CD14-positive monocyte (primary cell): ENCODE measurements around the gene FRMPD1. TPM values are rescaled to one million over a fixed set of nuclear protein-coding genes. Genes with fewer than 3 reads are reported as not detected.
"Not testable (repeated sequence)": the region's sequence is repeated elsewhere in the genome, so short reads cannot be mapped to it uniquely, and the experiment has no call there.

Experiments
- DNase-seq, 3 donors: peaks; one replicate each; pipeline ENCODE4 v3.0.0-alpha.2; 2011 to 2022
- H2AFZ ChIP-seq: 2 replicates; pipeline ENCODE4 v1.6.0; 2012; ENCODE audit warnings: mild to moderate bottlenecking, low read depth, low read length, inconsistent platforms; ENCODE audit not compliant: insufficient read depth, poor library complexity, severe bottlenecking
- H3K27ac ChIP-seq, 2 donors: 1 replicate in 1 of 2; 2 replicates in 1 of 2; pipeline ENCODE4 v1.5.1; 2012 to 2013; ENCODE audit warnings: low read length in 2 of 2, control low read depth in 1 of 2, inconsistent platforms in 1 of 2, low read depth in 1 of 2, mild to moderate bottlenecking in 1 of 2
- H3K27me3 ChIP-seq, 2 donors: one replicate each; pipeline versions ENCODE4 v1.6.0 to v1.6.1; 2011 to 2013; ENCODE audit warnings: low read length in 2 of 2; ENCODE audit not compliant: control insufficient read depth in 2 of 2, insufficient read depth in 2 of 2
- H3K36me3 ChIP-seq, 2 donors: replicated peaks in 1 of 2; 1 replicate in 1 of 2; 2 replicates in 1 of 2; pipeline versions ENCODE4 v1.5.1 to v1.6.1; 2012 to 2013; ENCODE audit warnings: low read length in 2 of 2, control low read depth in 1 of 2, inconsistent platforms in 1 of 2, mild to moderate bottlenecking in 1 of 2; ENCODE audit not compliant: insufficient read depth in 2 of 2, control insufficient read depth in 1 of 2
- H3K4me1 ChIP-seq, 2 donors: 1 replicate in 1 of 2; 2 replicates in 1 of 2; pipeline versions ENCODE4 v1.5.1 to v1.6.1; 2012 to 2013; ENCODE audit warnings: low read length in 2 of 2, control low read depth in 1 of 2, inconsistent platforms in 1 of 2, mild to moderate bottlenecking in 1 of 2, moderate library complexity in 1 of 2; ENCODE audit not compliant: insufficient read depth in 2 of 2, control insufficient read depth in 1 of 2
- H3K4me2 ChIP-seq: replicated peaks from 2 replicates; pipeline ENCODE3; 2012; ENCODE audit warnings: low read length, moderate library complexity, mild to moderate bottlenecking; ENCODE audit not compliant: poor library complexity, severe bottlenecking; ENCODE audit errors: extremely low read depth
- H3K4me3 ChIP-seq, 3 experiments: fragments of 200-600 bp in 1 of 3; sonication (generic) in 1 of 3; replicated peaks in 1 of 3; 1 replicate in 2 of 3; 2 replicates in 1 of 3; pipeline ENCODE4 v1.5.1; 2011 to 2013; ENCODE audit warnings: low read length in 3 of 3, mild to moderate bottlenecking in 3 of 3, control low read depth in 2 of 3, low read depth in 2 of 3, inconsistent platforms in 1 of 3, moderate library complexity in 1 of 3
- H3K79me2 ChIP-seq: 2 replicates; pipeline ENCODE4 v1.6.0; 2012; ENCODE audit warnings: mild to moderate bottlenecking, control low read depth, inconsistent platforms, low read length, moderate library complexity; ENCODE audit not compliant: insufficient read depth
- H3K9ac ChIP-seq: 2 replicates; pipeline ENCODE4 v1.6.0; 2017; ENCODE audit warnings: low read length, mild to moderate bottlenecking; ENCODE audit not compliant: insufficient read depth, poor library complexity, severe bottlenecking
- H3K9me3 ChIP-seq, 2 donors: replicated peaks in 1 of 2; 1 replicate in 1 of 2; 2 replicates in 1 of 2; pipeline versions ENCODE4 v1.5.1 to v1.6.1; 2012 to 2013; ENCODE audit warnings: low read length in 2 of 2, control low read depth in 1 of 2; ENCODE audit not compliant: control insufficient read depth in 1 of 2, insufficient read depth in 1 of 2
- H4K20me1 ChIP-seq: 2 replicates; pipeline ENCODE4 v1.6.0; 2012; ENCODE audit warnings: mild to moderate bottlenecking, low read length, control low read depth, moderate library complexity; ENCODE audit not compliant: insufficient read depth
- H3K27ac Mint-ChIP-seq, 7 donors: one replicate each; pipeline ENCODE4 v1.8.0; 2020; ENCODE audit warnings: mild to moderate bottlenecking in 7 of 7, mixed read lengths in 7 of 7, moderate library complexity in 6 of 7, inconsistent platforms in 2 of 7
- H3K27me3 Mint-ChIP-seq, 3 donors: one replicate each; pipeline ENCODE4 v1.8.0; 2021 to 2022; ENCODE audit warnings: low read depth in 3 of 3, mild to moderate bottlenecking in 3 of 3, mixed read lengths in 3 of 3, moderate library complexity in 3 of 3, inconsistent platforms in 1 of 3
- H3K36me3 Mint-ChIP-seq, 2 donors: one replicate each; pipeline ENCODE4 v1.8.0; 2020; ENCODE audit warnings: mixed read lengths in 2 of 2, inconsistent platforms in 1 of 2, mild to moderate bottlenecking in 1 of 2
- H3K4me1 Mint-ChIP-seq: one replicate; pipeline ENCODE4 v1.8.0; 2020; ENCODE audit warnings: mild to moderate bottlenecking, mixed read lengths
- H3K4me3 Mint-ChIP-seq, 2 donors: one replicate each; pipeline ENCODE4 v1.8.0; 2020; ENCODE audit warnings: mild to moderate bottlenecking in 2 of 2, mixed read lengths in 2 of 2, moderate library complexity in 1 of 2
- H3K9me3 Mint-ChIP-seq, 7 donors: one replicate each; pipeline ENCODE4 v1.8.0; 2020 to 2022; ENCODE audit warnings: mixed read lengths in 7 of 7, mild to moderate bottlenecking in 6 of 7, moderate library complexity in 6 of 7, inconsistent platforms in 2 of 7
- CTCF ChIP-seq: fragments of 200-600 bp; IDR thresholded peaks from one replicate; pipeline ENCODE4 v1.8.0; 2022; ENCODE audit warnings: antibody characterized with exemption, mild to moderate bottlenecking
- WGBS: methylation state at CpG from one replicate; pipeline ENCODE4 v1.1.5; 2013; ENCODE audit warnings: missing lambda C conversion rate; ENCODE audit not compliant: insufficient coverage; 5-methylcytosine and 5-hydroxymethylcytosine counted together
- intact Hi-C, 2 donors: fragments of 100-400 bp; cut with micrococcal nuclease; formaldehyde crosslinking; loops; one replicate each; pipeline versions ENCODE4 v1.15.0 to v1.15.1; 2023
- polyA plus RNA-seq, 3 donors: library from polyadenylated mRNA; depleted of rRNA in 1 of 3; unstranded in 2 of 3; stranded (reverse) in 1 of 3; fragments of 300-500 nt in 2 of 3; fragments of >200 nt in 1 of 3; fragmentation: Illumina TruSeq in 2 of 3; gene quantifications; 1 replicate in 2 of 3; 2 replicates in 1 of 3; pipeline ENCODE4 v1.2.3, GENCODE V29; 2012 to 2021

The FRMPD1 gene
- polyA plus RNA-seq, 3 donors = 0.03 TPM; not detected in 2

DNA sequence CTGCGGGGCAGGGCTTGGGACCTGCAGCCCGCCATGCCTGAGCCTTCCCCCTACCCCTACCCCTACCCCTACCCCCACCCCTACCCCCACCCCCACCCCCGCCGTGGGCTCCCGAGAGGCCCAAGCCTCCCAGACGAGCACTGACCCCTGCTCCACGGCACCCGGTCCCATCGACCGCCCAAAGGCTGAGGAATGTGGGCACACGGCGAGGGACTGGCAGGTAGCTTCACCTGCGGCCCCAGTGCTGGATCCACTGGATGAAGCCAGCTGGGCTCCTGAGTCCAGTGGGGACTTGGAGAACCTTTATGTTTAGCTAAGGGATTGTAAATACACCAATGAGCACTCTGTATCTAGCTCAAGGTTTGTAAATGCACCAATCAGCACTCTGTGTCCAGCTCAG lies 101.4 kb downstream of the FRMPD1 start:
- not testable (repeated sequence) for H3K4me3 ChIP-seq, H3K9me3 ChIP-seq, H3K36me3 ChIP-seq, H4K20me1 ChIP-seq, H3K27me3 Mint-ChIP-seq, H3K9me3 Mint-ChIP-seq, DNase-seq, H3K27ac Mint-ChIP-seq, H3K27me3 ChIP-seq, H3K4me2 ChIP-seq, H2AFZ ChIP-seq, H3K36me3 Mint-ChIP-seq, H3K27ac ChIP-seq, H3K4me3 Mint-ChIP-seq, H3K9ac ChIP-seq
- H3K79me2 ChIP-seq = peaks cover 27% of the 10 kb centered on the region
- 97% methylated on average over 7 of the region's 13 CpGs for WGBS
- intact Hi-C loops = loop anchor here (5.0 to 10.0 kb wide), 2 partner anchors 35 to 643 kb away; partner anchors contain the start of genes ALDH1B1 (in 1 of the 2) and EXOSC3 (in 1 of the 2)
- peaks cover 13 to 15% of the 10 kb centered on the region in 2 donors for H3K4me1 ChIP-seq
- H3K4me1 Mint-ChIP-seq = peaks cover 19% of the 10 kb centered on the region

DNA sequence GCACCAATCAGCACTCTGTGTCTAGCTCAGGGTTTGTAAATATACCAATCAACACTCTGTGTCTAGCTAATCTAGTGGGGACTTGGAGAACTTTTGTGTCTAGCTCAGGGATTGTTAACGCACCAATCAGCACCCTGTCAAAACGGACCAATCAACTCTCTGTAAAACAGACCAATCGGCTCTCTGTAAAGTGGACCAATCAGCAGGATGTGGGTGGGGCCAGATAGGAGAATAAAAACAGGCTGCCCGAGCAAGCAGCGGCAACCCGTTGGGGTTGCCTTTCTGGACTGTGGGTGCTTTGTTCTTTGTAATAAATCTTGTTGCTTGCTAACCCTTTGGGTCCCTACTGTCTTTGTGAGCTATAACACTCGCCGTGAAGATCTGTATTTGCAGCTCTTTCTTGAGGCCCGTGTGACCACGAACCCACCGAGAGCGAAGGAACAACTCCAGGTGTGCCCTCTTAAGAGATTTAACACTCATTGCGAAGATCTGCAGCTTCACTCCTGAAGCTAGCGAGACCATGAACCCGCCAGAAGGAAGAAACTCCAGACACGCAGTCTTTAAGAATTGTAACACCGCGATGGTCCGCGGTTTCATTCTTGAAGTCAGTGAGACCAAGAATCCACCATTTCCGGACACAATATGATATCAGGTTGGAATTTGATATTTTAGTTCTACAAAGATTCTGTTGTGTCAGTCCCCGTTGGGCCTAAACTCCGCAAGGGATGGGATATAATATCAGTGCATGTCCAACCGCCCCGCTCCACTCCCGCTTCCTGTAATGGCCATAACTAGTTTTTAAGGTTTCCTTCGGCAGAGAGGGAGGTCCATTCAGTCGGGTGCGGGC lies 102.1 kb downstream of the FRMPD1 start:
- peaks cover 6% of the 10 kb centered on the region for H4K20me1 ChIP-seq
- peak overlapping the region; percentile 94 for H3K9ac ChIP-seq
- H3K27ac Mint-ChIP-seq = peak overlapping the region in 5 of 7 donors; percentile 78 to 98 (median 94)
- peaks cover 31% of the 10 kb centered on the region for H3K79me2 ChIP-seq
- peaks cover 0 to 8% (median 5%) of the 10 kb centered on the region in 7 donors for H3K9me3 Mint-ChIP-seq
- no peak for DNase-seq
- no peak for TF ChIP-seq CTCF
- H3K36me3 Mint-ChIP-seq = peaks cover 6% of the 10 kb centered on the region in 2 donors
- H3K27me3 ChIP-seq = no peaks in the 10 kb centered on the region
- peak overlapping the region in 1 of 2 donors; percentile 94 for H3K27ac ChIP-seq
- H3K4me3 ChIP-seq = peak overlapping the region; percentile 80 to 93 (median 82)
- H3K4me3 Mint-ChIP-seq = peak overlapping the region; percentile 98 to 99
- peaks cover 0 to 8% of the 10 kb centered on the region in 2 donors for H3K36me3 ChIP-seq
- H3K27me3 Mint-ChIP-seq = peaks cover 0 to 8% (median 1%) of the 10 kb centered on the region in 3 donors
- peaks cover 13 to 15% of the 10 kb centered on the region in 2 donors for H3K4me1 ChIP-seq
- 96% methylated on average over 19 of the region's 29 CpGs for WGBS
- peak overlapping the region; percentile 77 for H3K4me2 ChIP-seq
- H3K4me1 Mint-ChIP-seq = peaks cover 19% of the 10 kb centered on the region
- H2AFZ ChIP-seq = peak overlapping the region; percentile 93
- intact Hi-C loops = loop anchor here (5.0 to 10.0 kb wide), 2 partner anchors 34 to 642 kb away; partner anchors contain the start of genes ALDH1B1 (in 1 of the 2) and EXOSC3 (in 1 of the 2)
- peaks cover 0 to 6% of the 10 kb centered on the region in 2 donors for H3K9me3 ChIP-seq
